PC-9 (cell line): ENCODE results near the gene SLC12A3. TPM values are rescaled to one million over a fixed set of nuclear protein-coding genes. Genes with fewer than 3 reads are reported as not detected.

Experiments used
- BruUV-seq: library from RNA; stranded (reverse); fragments of 400-500 nt; replicated peaks from 2 replicates; lab custom pipeline; 2021; lab: Mats Ljungman, UMichigan
- CTCF ChIA-PET: fragments of 300-600 bp; sonication (Branson Sonifier 250); formaldehyde crosslinking; loops from one replicate; lab custom pipeline; 2022; ENCODE audit warnings: antibody characterized with exemption; lab: Charles Lee
- POLR2A ChIA-PET: fragments of 300-600 bp; sonication (Branson Sonifier 250); formaldehyde crosslinking; loops from one replicate; lab custom pipeline; 2022; ENCODE audit warnings: antibody characterized with exemption; ENCODE audit not compliant: unreplicated experiment; lab: Charles Lee
- DNase-seq, 2 experiments: peaks; one replicate each; pipeline versions ENCODE4 v3.0.0 to v3.0.0-alpha.2; 2015 to 2022; ENCODE audit warnings: mixed read lengths in 1 of 2
- H2AFZ ChIP-seq: fragments of 200-600 bp; sonication (generic); 2 replicates; pipeline ENCODE4 v1.8.1; 2017; ENCODE audit warnings: antibody characterized with exemption
- H3F3A ChIP-seq: fragments of 200-600 bp; sonication (generic); 2 replicates; pipeline ENCODE4 v1.8.1; 2017; ENCODE audit warnings: antibody characterized with exemption, mild to moderate bottlenecking, low read depth; ENCODE audit not compliant: insufficient read depth
- H3K27ac ChIP-seq: fragments of 200-600 bp; sonication (generic); 2 replicates; pipeline ENCODE4 v1.6.1; 2016; ENCODE audit warnings: mixed run types
- H3K27me3 ChIP-seq: fragments of 200-600 bp; sonication (generic); 2 replicates; pipeline ENCODE4 v1.6.1; 2016; ENCODE audit warnings: low read depth, mixed run types; ENCODE audit not compliant: insufficient read depth
- H3K36me3 ChIP-seq: fragments of 200-600 bp; sonication (generic); 2 replicates; pipeline ENCODE4 v1.6.1; 2016; ENCODE audit warnings: low read depth, mixed run types
- H3K4me1 ChIP-seq: fragments of 200-600 bp; sonication (generic); replicated peaks from 2 replicates; pipeline ENCODE4 v1.6.1; 2016; ENCODE audit warnings: mixed run types; ENCODE audit not compliant: insufficient read depth
- H3K4me2 ChIP-seq: fragments of 200-600 bp; sonication (generic); 2 replicates; pipeline ENCODE4 v1.6.1; 2017; ENCODE audit warnings: mixed run types
- H3K4me3 ChIP-seq: fragments of 200-600 bp; sonication (generic); 2 replicates; pipeline ENCODE4 v1.6.1; 2016; ENCODE audit warnings: mixed run types
- H3K79me2 ChIP-seq: fragments of 200-600 bp; sonication (generic); 2 replicates; pipeline ENCODE4 v1.6.1; 2017; ENCODE audit warnings: low read depth, mixed run types
- H3K9me2 ChIP-seq: fragments of 200-600 bp; sonication (generic); 2 replicates; pipeline ENCODE4 v1.8.1; 2017; ENCODE audit warnings: mild to moderate bottlenecking; ENCODE audit not compliant: insufficient read depth
- H3K9me3 ChIP-seq: fragments of 200-600 bp; sonication (generic); 2 replicates; pipeline ENCODE4 v1.8.1; 2016; ENCODE audit warnings: low read depth; ENCODE audit not compliant: insufficient read depth
- H4K20me1 ChIP-seq: fragments of 200-600 bp; sonication (generic); 2 replicates; pipeline ENCODE4 v1.8.1; 2017; ENCODE audit not compliant: insufficient read depth
- CTCF ChIP-seq: fragments of 200-600 bp; sonication (generic); conservative IDR thresholded peaks from 2 replicates; pipeline ENCODE4 v1.6.1; 2017; ENCODE audit warnings: mixed run types, antibody characterized with exemption, mild to moderate bottlenecking, moderate library complexity
- EZH2 ChIP-seq: fragments of 200-600 bp; sonication (generic); IDR thresholded peaks from 2 replicates; pipeline ENCODE4 v1.8.0; 2017; ENCODE audit warnings: antibody characterized with exemption, low read depth
- intact Hi-C: fragments of 100-400 bp; cut with micrococcal nuclease; formaldehyde crosslinking; loops from one replicate; pipeline ENCODE4 v1.10.0; 2022; ENCODE audit not compliant: unreplicated experiment
- total RNA-seq: library from RNA; stranded (reverse); gene quantifications from 2 replicates; pipeline ENCODE4 v1.2.3, GENCODE V29; 2021

Gene SLC12A3
- total RNA-seq, 1 experiment from 2014 or later: 0.26 TPM

- no TSS peak for BruUV-seq
- CTCF ChIA-PET: interaction anchor here (0.6 kb wide), 1 partner anchor 335 kb away, joined by 4 read pairs; no protein-coding TSS in a partner anchor
- DNase-seq: peak; percentile 88 to 97
These were observed 67.1 kb downstream of the SLC12A3 start, which contains the start of gene HERPUD1 for GRCh38 chr16:56931892-56932720. Gene HERPUD1 (plus strand): TSS chr16:56932142. CDS start chr16:56932245, 103 bp downstream.

GRCh38 chr16:56932721-56933619 is 68.0 kb downstream of the SLC12A3 start:
- Histone ChIP-seq H3K9me3 (no peaks in the 10 kb centered on the region), H3K79me2 (peaks cover 49% of the 10 kb centered on the region), H3K4me2 (peak overlapping the region; percentile 85), H3K4me1 (peaks cover 25% of the 10 kb centered on the region), H3K36me3 (peaks cover 44% of the 10 kb centered on the region), H3K9me2 (no peaks in the 10 kb centered on the region), H4K20me1 (peaks cover 39% of the 10 kb centered on the region), H3F3A (peaks cover 27% of the 10 kb centered on the region), H3K4me3 (peak overlapping the region; percentile 97), H3K27me3 (no peaks in the 10 kb centered on the region), H2AFZ (no peak overlapping the region; the same call in 1 of the 2 replicates), H3K27ac (peak overlapping the region; percentile 91)
- ChIA-PET POLR2A (no interaction called here), CTCF (no interaction called here)
- peak; percentile 66 to 84 for DNase-seq
- intact Hi-C loops: loop anchor here (1.0 kb wide), 2 partner anchors 12 to 62 kb away; no protein-coding TSS in a partner anchor
- TF ChIP-seq EZH2: no peak
- no peak for TF ChIP-seq CTCF
- BruUV-seq: TSS peak; percentile 45

More at GRCh38 chr16:56931892-56932720, 67.1 kb downstream of the SLC12A3 start, which contains the start of gene HERPUD1:
- Histone ChIP-seq H3K4me2 (peak within 1 kb of the TSS; percentile 85), H3K79me2 (peaks cover 49% of the 10 kb centered on the region), H2AFZ (peak within 1 kb of the TSS; percentile 76), H3K27me3 (no peaks in the 10 kb centered on the region), H3K4me3 (peak within 1 kb of the TSS; percentile 97), H3F3A (peaks cover 27% of the 10 kb centered on the region), H3K4me1 (peaks cover 25% of the 10 kb centered on the region), H3K27ac (peak within 1 kb of the TSS; percentile 91), H4K20me1 (peaks cover 39% of the 10 kb centered on the region), H3K36me3 (peaks cover 36% of the 10 kb centered on the region), H3K9me3 (no peaks in the 10 kb centered on the region), H3K9me2 (no peaks in the 10 kb centered on the region)
- POLR2A ChIA-PET: interaction anchor here (0.7 kb wide), 1 partner anchor 20 kb away, joined by 4 read pairs; no protein-coding TSS in a partner anchor
- TF ChIP-seq EZH2 (no peak), CTCF (no peak)
- intact Hi-C loops: no loop called here
